Panc1 (cell line): ENCODE data around the gene ARHGEF18. TPM values are rescaled to one million over a fixed set of nuclear protein-coding genes. Genes with fewer than 3 reads are reported as not detected.

Experiments used
- ATAC-seq: fragments of 200-7000 bp; cut with Tn5 transposase; 2 replicates; pipeline ENCODE4 v1.9.1; 2020; ENCODE audit warnings: mild to moderate bottlenecking, moderate library complexity
- BruUV-seq: library from RNA; stranded (reverse); fragments of 400-500 nt; replicated peaks from 2 replicates; lab custom pipeline; 2021; lab: Mats Ljungman, UMichigan
- CTCF ChIA-PET: fragments of 300-600 bp; sonication (Branson Sonifier 250); formaldehyde crosslinking; loops from one replicate; lab custom pipeline; 2022; ENCODE audit warnings: antibody characterized with exemption; lab: Charles Lee
- POLR2A ChIA-PET: fragments of 300-600 bp; sonication (Branson Sonifier 250); formaldehyde crosslinking; loops from one replicate; lab custom pipeline; 2022; ENCODE audit warnings: antibody characterized with exemption; lab: Charles Lee
- DNase-seq: peaks from one replicate; pipeline ENCODE4 v3.0.0-alpha.2; 2010; ENCODE audit warnings: low read depth, low spot score
- H3K27ac ChIP-seq: 2 replicates; pipeline ENCODE4 v1.5.1; 2011; ENCODE audit warnings: mild to moderate bottlenecking, low read length, inconsistent platforms
- H3K27me3 ChIP-seq: fragments of 200-500 bp; sonication (Bioruptor generic); 2 replicates; pipeline ENCODE4 v1.6.0; 2014; ENCODE audit warnings: low read length, inconsistent platforms; ENCODE audit not compliant: control insufficient read depth, insufficient read depth
- H3K36me3 ChIP-seq: fragments of 200-500 bp; sonication (Bioruptor generic); 2 replicates; pipeline ENCODE4 v1.5.1; 2014; ENCODE audit warnings: inconsistent platforms, mild to moderate bottlenecking, low read length, moderate library complexity; ENCODE audit not compliant: control insufficient read depth, insufficient read depth
- H3K4me1 ChIP-seq: 2 replicates; pipeline ENCODE4 v1.5.1; 2011; ENCODE audit warnings: inconsistent platforms, mild to moderate bottlenecking, low read length, moderate library complexity; ENCODE audit not compliant: control insufficient read depth, insufficient read depth
- H3K4me3 ChIP-seq, 2 experiments: 2 replicates each; pipeline ENCODE4 v1.5.1; 2011 to 2012; ENCODE audit warnings: low read depth in 2 of 2, low read length in 2 of 2, mild to moderate bottlenecking in 2 of 2, inconsistent platforms in 1 of 2, moderate library complexity in 1 of 2
- H3K9me3 ChIP-seq: fragments of 200-500 bp; sonication (Bioruptor generic); 2 replicates; pipeline ENCODE4 v1.5.1; 2014; ENCODE audit warnings: low read depth, mild to moderate bottlenecking, inconsistent platforms, low read length, moderate library complexity; ENCODE audit not compliant: control insufficient read depth, insufficient read depth
- POLR2AphosphoS5 ChIP-seq: IDR thresholded peaks from 2 replicates; pipeline ENCODE4 v1.6.1; 2012; ENCODE audit warnings: mild to moderate bottlenecking, low read depth, low read length, moderate library complexity
- SIN3A ChIP-seq: IDR thresholded peaks from 2 replicates; pipeline ENCODE4 v1.6.1; 2012; ENCODE audit warnings: low read depth, mild to moderate bottlenecking, low read length, moderate library complexity, borderline replicate concordance; ENCODE audit not compliant: insufficient read depth
- TCF7L2 ChIP-seq: IDR thresholded peaks from 2 replicates; pipeline ENCODE4 v1.6.1; 2011; ENCODE audit warnings: mild to moderate bottlenecking, low read depth, low read length, inconsistent platforms
- in situ Hi-C: cut with HindIII; loops from 2 replicates; pipeline ENCODE4 v1.10.0; 2016; ENCODE audit warnings: low sequenced_read_pairs, low pct_unique_long_range_greater_than_20kb
- intact Hi-C: fragments of 100-400 bp; cut with micrococcal nuclease; formaldehyde crosslinking; loops from one replicate; pipeline ENCODE4 v1.10.0; 2022; ENCODE audit not compliant: unreplicated experiment
- total RNA-seq: library from RNA; stranded (reverse); gene quantifications from one replicate; pipeline ENCODE4 v1.2.1, GENCODE V29; 2021; ENCODE audit not compliant: unreplicated experiment
- TF ChIP-seq, protein P1 (sequence below): fragments of 450-650 bp; IDR thresholded peaks from 2 replicates; pipeline ENCODE4 v1.5.1; 2017; ENCODE audit warnings: mild to moderate bottlenecking
- TF ChIP-seq, protein P2 (sequence below), 2 experiments: IDR thresholded peaks; 2 replicates each; pipeline ENCODE4 v1.6.1; 2011 to 2012; ENCODE audit warnings: low read depth in 2 of 2, control low read depth in 1 of 2, low read length in 1 of 2, mild to moderate bottlenecking in 1 of 2, moderate library complexity in 1 of 2; ENCODE audit not compliant: insufficient read depth in 1 of 2

Gene ARHGEF18
- total RNA-seq, 1 experiment from 2014 or later: 39.1 TPM

DNA sequence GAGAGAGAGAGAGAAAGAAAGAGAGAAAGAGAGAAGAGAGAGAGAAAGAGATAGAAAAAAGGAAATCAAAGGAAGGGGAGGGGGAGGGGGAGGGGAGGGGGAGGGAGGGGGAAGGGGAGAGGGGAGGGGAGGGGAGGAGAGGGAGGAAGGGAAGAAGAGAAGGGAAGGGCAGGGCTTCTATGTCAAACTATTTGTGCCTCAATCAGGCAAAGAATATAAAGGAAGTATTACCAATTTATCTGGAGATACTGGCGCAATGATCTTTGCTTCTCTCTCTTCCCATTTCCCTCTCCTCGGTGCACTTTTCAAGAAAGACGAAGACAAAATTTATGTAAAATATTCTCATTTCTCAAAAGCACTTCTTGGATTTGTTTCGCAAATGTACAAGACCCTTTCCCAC, 45.3 kb upstream of the ARHGEF18 start:
- POLR2A ChIA-PET: no interaction called here
- ATAC-seq (no peak), DNase-seq (no peak)
- CTCF ChIA-PET: no interaction called here
- Histone ChIP-seq H3K27ac (no peak overlapping the region), H3K4me3 (no peak overlapping the region), H3K27me3 (no peaks in the 10 kb centered on the region), H3K36me3 (no peaks in the 10 kb centered on the region), H3K4me1 (no peaks in the 10 kb centered on the region), H3K9me3 (no peaks in the 10 kb centered on the region)
- TF ChIP-seq TCF7L2 (no peak), SIN3A (no peak), POLR2AphosphoS5 (no peak)
- TF ChIP-seq, protein P1, sequence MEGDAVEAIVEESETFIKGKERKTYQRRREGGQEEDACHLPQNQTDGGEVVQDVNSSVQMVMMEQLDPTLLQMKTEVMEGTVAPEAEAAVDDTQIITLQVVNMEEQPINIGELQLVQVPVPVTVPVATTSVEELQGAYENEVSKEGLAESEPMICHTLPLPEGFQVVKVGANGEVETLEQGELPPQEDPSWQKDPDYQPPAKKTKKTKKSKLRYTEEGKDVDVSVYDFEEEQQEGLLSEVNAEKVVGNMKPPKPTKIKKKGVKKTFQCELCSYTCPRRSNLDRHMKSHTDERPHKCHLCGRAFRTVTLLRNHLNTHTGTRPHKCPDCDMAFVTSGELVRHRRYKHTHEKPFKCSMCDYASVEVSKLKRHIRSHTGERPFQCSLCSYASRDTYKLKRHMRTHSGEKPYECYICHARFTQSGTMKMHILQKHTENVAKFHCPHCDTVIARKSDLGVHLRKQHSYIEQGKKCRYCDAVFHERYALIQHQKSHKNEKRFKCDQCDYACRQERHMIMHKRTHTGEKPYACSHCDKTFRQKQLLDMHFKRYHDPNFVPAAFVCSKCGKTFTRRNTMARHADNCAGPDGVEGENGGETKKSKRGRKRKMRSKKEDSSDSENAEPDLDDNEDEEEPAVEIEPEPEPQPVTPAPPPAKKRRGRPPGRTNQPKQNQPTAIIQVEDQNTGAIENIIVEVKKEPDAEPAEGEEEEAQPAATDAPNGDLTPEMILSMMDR: no peak
- TF ChIP-seq, protein P2, sequence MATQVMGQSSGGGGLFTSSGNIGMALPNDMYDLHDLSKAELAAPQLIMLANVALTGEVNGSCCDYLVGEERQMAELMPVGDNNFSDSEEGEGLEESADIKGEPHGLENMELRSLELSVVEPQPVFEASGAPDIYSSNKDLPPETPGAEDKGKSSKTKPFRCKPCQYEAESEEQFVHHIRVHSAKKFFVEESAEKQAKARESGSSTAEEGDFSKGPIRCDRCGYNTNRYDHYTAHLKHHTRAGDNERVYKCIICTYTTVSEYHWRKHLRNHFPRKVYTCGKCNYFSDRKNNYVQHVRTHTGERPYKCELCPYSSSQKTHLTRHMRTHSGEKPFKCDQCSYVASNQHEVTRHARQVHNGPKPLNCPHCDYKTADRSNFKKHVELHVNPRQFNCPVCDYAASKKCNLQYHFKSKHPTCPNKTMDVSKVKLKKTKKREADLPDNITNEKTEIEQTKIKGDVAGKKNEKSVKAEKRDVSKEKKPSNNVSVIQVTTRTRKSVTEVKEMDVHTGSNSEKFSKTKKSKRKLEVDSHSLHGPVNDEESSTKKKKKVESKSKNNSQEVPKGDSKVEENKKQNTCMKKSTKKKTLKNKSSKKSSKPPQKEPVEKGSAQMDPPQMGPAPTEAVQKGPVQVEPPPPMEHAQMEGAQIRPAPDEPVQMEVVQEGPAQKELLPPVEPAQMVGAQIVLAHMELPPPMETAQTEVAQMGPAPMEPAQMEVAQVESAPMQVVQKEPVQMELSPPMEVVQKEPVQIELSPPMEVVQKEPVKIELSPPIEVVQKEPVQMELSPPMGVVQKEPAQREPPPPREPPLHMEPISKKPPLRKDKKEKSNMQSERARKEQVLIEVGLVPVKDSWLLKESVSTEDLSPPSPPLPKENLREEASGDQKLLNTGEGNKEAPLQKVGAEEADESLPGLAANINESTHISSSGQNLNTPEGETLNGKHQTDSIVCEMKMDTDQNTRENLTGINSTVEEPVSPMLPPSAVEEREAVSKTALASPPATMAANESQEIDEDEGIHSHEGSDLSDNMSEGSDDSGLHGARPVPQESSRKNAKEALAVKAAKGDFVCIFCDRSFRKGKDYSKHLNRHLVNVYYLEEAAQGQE (IDR thresholded peaks at IDR 0.05; ENCODE audit: insufficient read depth in 1 of 2, low read depth in 2 of 2, low read length in 1 of 2): no peak
- BruUV-seq: no TSS peak
- in situ Hi-C loops (no loop called here), intact Hi-C loops (no loop called here)

DNA sequence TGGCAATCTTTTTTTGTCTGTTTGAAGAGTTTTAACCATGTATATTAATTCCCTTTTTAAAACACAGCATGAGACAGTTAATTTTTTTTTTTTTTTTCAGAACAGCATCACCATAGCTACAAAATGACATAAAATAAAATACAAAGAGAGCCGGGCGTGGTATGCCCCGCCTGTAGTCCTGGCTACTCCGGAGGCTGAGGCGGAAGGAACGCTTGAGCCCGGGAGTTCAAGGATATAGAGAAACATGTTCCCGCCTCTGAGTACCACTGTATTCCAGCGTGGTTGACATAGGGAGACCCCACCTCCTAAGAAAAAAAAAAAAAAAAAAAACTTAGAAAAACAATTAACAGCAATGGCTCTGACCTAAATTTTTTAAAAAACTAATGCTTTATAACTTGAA, 44.5 kb upstream of the ARHGEF18 start:
- TF ChIP-seq POLR2AphosphoS5: no peak
- no peak for TF ChIP-seq SIN3A
- Histone ChIP-seq H3K27me3 (no peaks in the 10 kb centered on the region), H3K27ac (no peak overlapping the region), H3K36me3 (no peaks in the 10 kb centered on the region), H3K9me3 (no peaks in the 10 kb centered on the region), H3K4me1 (no peaks in the 10 kb centered on the region), H3K4me3 (no peak overlapping the region)
- intact Hi-C loops (no loop called here), in situ Hi-C loops (no loop called here)
- POLR2A ChIA-PET: no interaction called here
- BruUV-seq: no TSS peak
- ATAC-seq (no peak), DNase-seq (no peak)
- CTCF ChIA-PET: no interaction called here

DNA sequence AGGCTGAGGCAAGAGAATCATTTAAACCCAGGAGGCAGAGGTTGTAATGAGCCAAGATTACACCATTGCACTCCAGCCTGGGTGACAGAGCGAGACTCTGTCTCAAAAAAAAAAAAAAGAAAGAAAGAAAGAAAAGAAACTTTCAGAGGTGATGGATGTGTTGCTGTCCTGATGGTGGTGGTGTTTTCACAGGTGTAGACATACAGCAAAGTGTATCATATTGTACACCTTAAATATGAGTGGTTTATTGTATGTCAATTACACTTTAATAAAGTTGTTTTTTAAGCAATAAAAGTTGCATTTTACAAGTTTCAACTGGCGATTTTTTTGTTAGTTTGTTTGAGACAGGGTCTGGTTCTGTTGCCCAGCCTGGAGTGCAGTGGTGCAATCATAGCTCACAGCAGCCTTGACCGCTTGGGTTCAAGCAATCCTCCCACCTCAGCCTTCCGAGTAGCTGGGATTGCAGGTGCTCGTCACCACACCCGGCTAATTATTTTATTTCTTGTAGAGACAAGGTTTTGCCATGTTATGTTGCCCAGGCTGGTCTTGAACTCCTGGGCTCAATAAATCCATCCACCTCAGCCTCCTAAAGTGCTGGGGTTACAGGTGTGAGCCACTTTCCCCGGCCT, 41.0 kb upstream of the ARHGEF18 start:
- ATAC-seq: no peak
- TF ChIP-seq TCF7L2: no peak
- TF ChIP-seq, protein P2 (IDR thresholded peaks at IDR 0.05; ENCODE audit: insufficient read depth in 1 of 2, low read depth in 2 of 2, low read length in 1 of 2): no peak
- TF ChIP-seq, protein P1: no peak
- no peak for TF ChIP-seq SIN3A
- no peak for TF ChIP-seq POLR2AphosphoS5
- Histone ChIP-seq H3K4me3 (no peak overlapping the region), H3K4me1 (no peaks in the 10 kb centered on the region), H3K27ac (no peak overlapping the region), H3K27me3 (no peaks in the 10 kb centered on the region), H3K9me3 (no peaks in the 10 kb centered on the region), H3K36me3 (no peaks in the 10 kb centered on the region)
- in situ Hi-C loops: no loop called here
- intact Hi-C loops: no loop called here
- POLR2A ChIA-PET: no interaction called here
- no peak for DNase-seq
- CTCF ChIA-PET: no interaction called here
- no TSS peak for BruUV-seq
